Stimulated activated CD4-positive, alpha-beta T cell treated with anti-CD3 and anti-CD28 coated beads, Interleukin-12 subunit alpha, Interleukin-12 subunit beta, amount 100 ng/mL, for 24 hours (primary cell): ENCODE results near the gene MYBPC3.
A peak's percentile ranks its signal among the peaks of the same experiment; 100 is the strongest.

Source experiments
- DNase-seq, 2 experiments: peaks; one replicate each; pipeline ENCODE4 v3.0.0-alpha.2; 2020; ENCODE audit warnings: low read depth in 2 of 2

Gene MYBPC3

GRCh38 chr11:47352556-47352955, at the start of gene MYBPC3:
MYBPC3 (minus strand) TSS chr11:47352702; CDS start chr11:47352647, 55 bp downstream.
- no peak for DNase-seq

DNA sequence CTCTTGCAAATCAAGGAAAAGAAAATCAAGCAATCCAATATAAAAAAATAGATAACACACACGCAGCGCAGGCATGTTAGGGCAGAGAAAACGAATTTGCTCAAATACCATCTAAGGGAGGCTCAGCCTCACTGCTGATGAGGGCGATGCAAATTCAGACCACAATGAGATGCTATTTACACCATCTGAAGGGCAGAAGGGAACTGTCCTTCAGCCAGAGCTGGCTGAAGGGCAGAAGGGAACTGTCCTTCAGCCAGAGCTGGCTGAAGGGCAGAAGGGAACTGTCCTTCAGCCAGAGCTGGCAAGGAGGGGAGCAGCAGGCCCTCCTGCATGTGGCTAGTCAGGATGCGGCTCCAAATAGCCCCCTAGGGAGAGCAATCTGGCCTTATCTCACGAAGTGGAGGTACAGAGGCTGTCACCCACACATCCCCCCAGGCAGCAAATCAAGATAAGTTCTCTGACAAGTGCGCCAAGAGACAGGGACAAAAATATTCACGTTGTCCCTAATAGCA, 48.3 kb upstream of the MYBPC3 start:
- DNase-seq = no peak

DNA sequence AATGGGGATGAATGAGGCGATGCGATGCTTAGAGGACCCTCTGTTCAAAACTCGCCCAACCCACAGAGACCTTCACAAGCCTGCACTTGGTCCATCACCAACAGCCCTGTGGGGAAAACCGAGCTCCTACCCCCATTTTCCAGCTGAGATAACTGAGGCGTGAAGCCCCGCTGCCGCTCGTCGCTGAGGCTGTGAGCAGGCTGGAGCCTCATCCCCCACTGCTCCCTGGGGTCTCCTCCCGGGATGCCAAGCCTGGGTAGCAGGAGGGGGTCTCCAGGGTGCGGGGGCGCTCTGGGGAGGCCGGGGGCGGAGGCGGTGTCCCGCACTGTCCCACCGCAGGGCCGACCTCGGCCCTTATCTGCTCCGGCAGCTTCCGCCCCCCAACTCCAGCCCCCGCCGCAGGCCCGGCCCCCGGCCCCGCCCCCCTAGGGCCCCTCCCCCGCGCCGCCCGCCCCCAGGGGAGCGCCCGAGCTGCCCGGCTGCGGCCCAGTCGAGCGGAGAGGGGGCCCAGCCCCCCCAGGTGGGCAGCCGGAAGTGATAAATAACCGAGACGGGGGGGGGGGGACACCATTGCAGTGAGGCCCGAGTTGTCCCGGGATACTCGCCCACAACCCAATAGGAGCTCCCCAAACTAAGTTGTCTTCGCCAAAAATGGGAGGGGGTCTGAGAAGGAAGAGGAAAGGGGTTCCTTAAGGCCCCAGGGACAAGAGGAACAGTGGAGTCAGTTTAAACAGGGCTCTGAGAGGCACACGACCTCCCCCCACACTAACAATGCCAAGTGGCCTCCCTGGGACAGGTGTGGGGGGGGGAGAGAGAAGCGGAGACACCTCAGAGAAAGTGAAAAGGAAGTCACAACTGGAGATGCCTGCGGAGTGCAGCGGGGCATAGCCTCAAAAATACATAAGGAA, 47.6 kb upstream of the MYBPC3 start:
- DNase-seq = no peak

- DNase-seq = no peak
These were observed 46.0 kb upstream of the MYBPC3 start for GRCh38 chr11:47398551-47398950.

GRCh38 chr11:47398011-47398410, 45.5 kb upstream of the MYBPC3 start:
- DNase-seq = no peak

DNA sequence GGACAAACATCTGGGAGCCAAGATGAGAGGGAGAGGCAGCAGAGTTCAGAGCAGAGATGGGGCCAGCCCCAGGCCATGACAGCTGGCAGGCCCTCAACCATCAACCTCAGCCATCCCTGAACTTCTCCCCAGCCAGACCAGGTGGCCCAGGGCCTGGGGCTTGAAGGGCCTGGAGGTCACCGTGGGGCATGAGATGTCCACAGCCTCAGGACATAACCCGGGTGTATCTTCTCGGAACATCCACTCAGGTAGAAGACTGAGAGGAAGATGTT, 43.5 kb upstream of the MYBPC3 start:
- DNase-seq = no peak

- no peak for DNase-seq
These were observed 42.9 kb upstream of the MYBPC3 start for GRCh38 chr11:47395223-47396048.

GRCh38 chr11:47394322-47395222, 42.1 kb upstream of the MYBPC3 start:
- peak; percentile 41 to 42 for DNase-seq

DNA sequence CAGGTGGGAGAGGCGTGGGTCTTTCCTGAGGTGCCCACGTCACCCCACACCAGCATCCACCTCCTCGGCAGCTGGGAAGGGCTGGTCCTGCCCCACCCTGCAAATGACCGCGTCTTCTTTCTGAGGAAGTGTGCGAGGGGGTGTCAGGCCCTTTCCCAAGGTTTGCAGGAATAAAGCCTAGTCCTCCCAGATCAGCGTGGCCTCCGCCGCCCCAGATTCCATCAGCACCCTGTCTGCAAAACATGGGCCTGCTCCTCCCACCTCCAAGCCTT, 41.5 kb upstream of the MYBPC3 start:
- DNase-seq = no peak

GRCh38 chr11:47393163-47394049, 40.9 kb upstream of the MYBPC3 start:
- no peak for DNase-seq

DNA sequence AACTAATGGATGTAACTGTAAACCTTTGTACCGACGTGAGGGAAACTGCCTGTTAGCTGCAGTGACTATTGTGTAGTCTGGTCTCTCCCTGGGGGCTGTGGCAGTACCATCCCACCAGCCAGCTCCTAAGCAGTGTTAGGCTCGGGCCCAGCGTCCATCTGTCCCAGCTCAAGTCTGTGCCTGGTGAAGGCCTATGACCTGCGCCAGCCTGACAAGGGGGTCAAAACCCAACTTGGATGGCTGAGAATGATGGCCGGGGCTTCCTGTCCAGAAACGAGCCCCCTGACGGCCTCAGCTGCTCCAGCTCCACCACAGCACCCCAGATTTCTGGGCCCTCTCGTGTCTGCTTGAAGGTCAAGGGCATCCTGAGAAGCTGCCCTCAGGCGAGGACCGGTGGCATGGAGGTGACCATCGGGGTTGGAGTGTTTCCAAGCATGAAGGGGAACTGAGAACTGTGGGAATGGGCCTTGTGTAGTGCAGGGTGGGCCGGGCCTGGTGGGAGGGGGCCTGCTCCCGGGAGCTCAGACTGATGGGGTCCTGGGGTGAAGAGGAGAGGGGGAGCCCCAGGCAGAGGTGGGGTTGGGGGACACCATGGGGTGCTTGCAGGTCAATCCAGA, 40.2 kb upstream of the MYBPC3 start:
- no peak for DNase-seq

DNA sequence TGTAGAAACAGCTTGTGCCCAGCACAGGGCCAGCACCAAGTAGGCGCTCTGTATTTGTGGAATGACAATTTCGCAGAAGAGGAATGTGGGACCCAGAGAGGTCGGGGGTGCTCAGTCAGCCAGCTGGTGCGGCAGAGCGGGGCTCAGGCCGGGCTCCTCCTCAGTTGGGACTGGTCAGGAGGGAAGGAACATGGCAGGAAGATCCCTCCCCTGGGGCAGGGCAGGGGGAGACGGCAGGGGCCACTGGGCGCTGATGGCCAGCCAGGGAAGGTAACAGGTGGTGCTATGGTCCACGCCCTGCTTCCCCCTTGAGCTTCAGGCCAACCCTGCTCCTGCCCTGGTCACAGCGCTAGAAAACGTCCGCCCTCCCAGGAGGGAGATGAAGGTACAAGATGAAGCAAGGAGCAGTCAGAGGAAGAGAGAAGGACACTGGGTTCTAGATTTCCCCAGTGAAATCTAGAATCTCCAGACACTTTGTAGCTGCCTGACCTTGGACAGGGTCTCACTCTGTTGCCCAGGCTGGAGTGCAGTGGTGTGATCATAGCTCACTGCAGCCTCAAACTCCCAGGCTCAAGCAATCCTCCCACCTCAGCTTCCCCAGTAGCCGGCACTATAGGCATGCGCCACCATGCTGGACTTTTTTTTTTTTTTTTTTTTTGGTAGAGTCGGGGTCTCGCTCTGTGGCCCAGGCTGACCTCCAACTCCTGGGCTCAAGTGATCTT, 39.4 kb upstream of the MYBPC3 start:
- no peak for DNase-seq

GRCh38 chr11:47391077-47391583, 38.6 kb upstream of the MYBPC3 start:
- DNase-seq = no peak

- no peak for DNase-seq
These were observed 37.9 kb upstream of the MYBPC3 start for GRCh38 chr11:47390422-47390760.

GRCh38 chr11:47389577-47390421, 37.3 kb upstream of the MYBPC3 start:
- no peak for DNase-seq

- DNase-seq = no peak
These were observed 36.4 kb upstream of the MYBPC3 start for GRCh38 chr11:47388697-47389576.

- DNase-seq = no peak
These were observed 35.6 kb upstream of the MYBPC3 start for GRCh38 chr11:47387944-47388696.
